GM13976 (cell line): ENCODE measurements around the gene PPP1R13L.
A peak's percentile ranks its signal among the peaks of the same experiment; 100 is the strongest.

Experiments
- DNase-seq: peaks from one replicate; pipeline ENCODE4 v3.0.0; 2012; ENCODE audit warnings: low spot score
- in situ Hi-C: fragments of 300-500 bp; cut with MboI; formaldehyde crosslinking; loops from one replicate; pipeline ENCODE4 v1.12.0; 2022; ENCODE audit warnings: low sequenced_read_pairs, mixed read lengths, inconsistent platforms; ENCODE audit not compliant: unreplicated experiment
- TF ChIP-seq, protein P1 (sequence below): IDR thresholded peaks from 2 replicates; pipeline ENCODE4 v1.5.1; 2012; ENCODE audit warnings: borderline replicate concordance, mild to moderate bottlenecking; ENCODE audit not compliant: insufficient read depth; ENCODE audit errors: extremely low read depth, missing control alignments, control extremely low read depth

PPP1R13L gene, protein sequence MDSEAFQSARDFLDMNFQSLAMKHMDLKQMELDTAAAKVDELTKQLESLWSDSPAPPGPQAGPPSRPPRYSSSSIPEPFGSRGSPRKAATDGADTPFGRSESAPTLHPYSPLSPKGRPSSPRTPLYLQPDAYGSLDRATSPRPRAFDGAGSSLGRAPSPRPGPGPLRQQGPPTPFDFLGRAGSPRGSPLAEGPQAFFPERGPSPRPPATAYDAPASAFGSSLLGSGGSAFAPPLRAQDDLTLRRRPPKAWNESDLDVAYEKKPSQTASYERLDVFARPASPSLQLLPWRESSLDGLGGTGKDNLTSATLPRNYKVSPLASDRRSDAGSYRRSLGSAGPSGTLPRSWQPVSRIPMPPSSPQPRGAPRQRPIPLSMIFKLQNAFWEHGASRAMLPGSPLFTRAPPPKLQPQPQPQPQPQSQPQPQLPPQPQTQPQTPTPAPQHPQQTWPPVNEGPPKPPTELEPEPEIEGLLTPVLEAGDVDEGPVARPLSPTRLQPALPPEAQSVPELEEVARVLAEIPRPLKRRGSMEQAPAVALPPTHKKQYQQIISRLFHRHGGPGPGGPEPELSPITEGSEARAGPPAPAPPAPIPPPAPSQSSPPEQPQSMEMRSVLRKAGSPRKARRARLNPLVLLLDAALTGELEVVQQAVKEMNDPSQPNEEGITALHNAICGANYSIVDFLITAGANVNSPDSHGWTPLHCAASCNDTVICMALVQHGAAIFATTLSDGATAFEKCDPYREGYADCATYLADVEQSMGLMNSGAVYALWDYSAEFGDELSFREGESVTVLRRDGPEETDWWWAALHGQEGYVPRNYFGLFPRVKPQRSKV

GRCh38 chr19:45404557-45405434 is at the start of gene PPP1R13L:
Gene PPP1R13L (minus strand): TSS chr19:45405069. CDS start chr19:45398318, 6,751 bp downstream.
- DNase-seq, result peak; percentile 89
- in situ Hi-C loops, result no loop called here
- TF ChIP-seq, protein P1, sequence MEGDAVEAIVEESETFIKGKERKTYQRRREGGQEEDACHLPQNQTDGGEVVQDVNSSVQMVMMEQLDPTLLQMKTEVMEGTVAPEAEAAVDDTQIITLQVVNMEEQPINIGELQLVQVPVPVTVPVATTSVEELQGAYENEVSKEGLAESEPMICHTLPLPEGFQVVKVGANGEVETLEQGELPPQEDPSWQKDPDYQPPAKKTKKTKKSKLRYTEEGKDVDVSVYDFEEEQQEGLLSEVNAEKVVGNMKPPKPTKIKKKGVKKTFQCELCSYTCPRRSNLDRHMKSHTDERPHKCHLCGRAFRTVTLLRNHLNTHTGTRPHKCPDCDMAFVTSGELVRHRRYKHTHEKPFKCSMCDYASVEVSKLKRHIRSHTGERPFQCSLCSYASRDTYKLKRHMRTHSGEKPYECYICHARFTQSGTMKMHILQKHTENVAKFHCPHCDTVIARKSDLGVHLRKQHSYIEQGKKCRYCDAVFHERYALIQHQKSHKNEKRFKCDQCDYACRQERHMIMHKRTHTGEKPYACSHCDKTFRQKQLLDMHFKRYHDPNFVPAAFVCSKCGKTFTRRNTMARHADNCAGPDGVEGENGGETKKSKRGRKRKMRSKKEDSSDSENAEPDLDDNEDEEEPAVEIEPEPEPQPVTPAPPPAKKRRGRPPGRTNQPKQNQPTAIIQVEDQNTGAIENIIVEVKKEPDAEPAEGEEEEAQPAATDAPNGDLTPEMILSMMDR, result no peak

GRCh38 chr19:45451850-45452387 is 47.0 kb upstream of the PPP1R13L start:
- TF ChIP-seq, protein P1, result no peak
- no peak for DNase-seq
- in situ Hi-C loops, result no loop called here

- DNase-seq, result no peak
- TF ChIP-seq, protein P1, result peak; percentile 1
- in situ Hi-C loops, result no loop called here
Measured at GRCh38 chr19:45451131-45451849, 46.4 kb upstream of the PPP1R13L start.

DNA sequence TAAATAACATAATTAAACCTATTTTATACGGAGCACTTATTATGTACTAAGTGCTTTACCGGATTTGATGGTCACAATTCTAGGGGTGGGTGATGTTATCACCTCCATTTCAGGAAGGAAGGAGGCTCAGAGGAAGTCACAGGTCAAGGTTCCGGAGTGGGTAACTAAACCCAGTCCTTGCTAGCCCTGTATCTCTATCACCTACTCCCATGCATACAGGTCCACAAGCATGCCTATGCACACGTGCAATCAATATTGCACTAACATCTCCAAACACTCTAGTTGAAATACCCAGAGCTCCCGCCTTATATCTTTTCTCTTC is 45.1 kb upstream of the PPP1R13L start:
- in situ Hi-C loops, result no loop called here
- DNase-seq, result no peak

GRCh38 chr19:45448887-45449299 is 44.0 kb upstream of the PPP1R13L start:
- TF ChIP-seq, protein P1, result no peak
- no peak for DNase-seq
- in situ Hi-C loops, result no loop called here

More for the DNA sequence above, 45.1 kb upstream of the PPP1R13L start:
- TF ChIP-seq, protein P1, result no peak

GRCh38 chr19:45448425-45448756 is 43.5 kb upstream of the PPP1R13L start:
- TF ChIP-seq, protein P1, result no peak
- in situ Hi-C loops, result no loop called here
- no peak for DNase-seq
